ENCODE data around the gene COPS7A.

DNA sequence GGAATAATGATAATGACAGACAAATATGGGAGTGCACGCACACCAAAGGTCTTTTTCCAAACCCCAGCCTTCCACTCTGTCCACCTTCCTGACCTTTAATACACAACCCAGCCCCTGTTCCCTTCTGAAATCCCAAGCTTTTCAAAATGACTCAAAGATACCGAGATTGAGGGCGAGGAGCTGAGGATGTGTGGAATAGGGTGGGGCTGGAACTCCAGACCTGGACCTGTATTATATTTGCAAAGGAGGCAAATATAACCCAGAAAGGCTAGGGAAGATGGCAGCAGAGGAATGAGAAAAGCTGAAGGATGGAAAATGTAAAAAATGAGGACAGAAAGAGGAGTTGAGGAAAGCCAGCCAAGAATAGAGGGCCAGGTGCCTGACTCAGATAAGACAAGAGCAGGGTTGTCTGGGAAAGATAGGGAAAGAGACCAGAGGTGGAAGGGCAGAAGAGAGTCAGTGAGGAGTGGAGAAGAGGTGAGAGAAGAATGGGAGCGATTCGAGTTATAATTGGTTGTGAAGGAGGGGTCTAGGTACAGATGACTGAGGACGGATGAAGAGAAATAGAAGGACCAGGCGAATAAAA lies 41.3 kb downstream of the COPS7A start:
- TF ChIP-seq, protein P1, sequence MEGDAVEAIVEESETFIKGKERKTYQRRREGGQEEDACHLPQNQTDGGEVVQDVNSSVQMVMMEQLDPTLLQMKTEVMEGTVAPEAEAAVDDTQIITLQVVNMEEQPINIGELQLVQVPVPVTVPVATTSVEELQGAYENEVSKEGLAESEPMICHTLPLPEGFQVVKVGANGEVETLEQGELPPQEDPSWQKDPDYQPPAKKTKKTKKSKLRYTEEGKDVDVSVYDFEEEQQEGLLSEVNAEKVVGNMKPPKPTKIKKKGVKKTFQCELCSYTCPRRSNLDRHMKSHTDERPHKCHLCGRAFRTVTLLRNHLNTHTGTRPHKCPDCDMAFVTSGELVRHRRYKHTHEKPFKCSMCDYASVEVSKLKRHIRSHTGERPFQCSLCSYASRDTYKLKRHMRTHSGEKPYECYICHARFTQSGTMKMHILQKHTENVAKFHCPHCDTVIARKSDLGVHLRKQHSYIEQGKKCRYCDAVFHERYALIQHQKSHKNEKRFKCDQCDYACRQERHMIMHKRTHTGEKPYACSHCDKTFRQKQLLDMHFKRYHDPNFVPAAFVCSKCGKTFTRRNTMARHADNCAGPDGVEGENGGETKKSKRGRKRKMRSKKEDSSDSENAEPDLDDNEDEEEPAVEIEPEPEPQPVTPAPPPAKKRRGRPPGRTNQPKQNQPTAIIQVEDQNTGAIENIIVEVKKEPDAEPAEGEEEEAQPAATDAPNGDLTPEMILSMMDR (conservative IDR thresholded peaks at IDR 0.05; ENCODE audit: low read length), result no peak
- no peak for TF ChIP-seq EZH2phosphoT487 (IDR thresholded peaks at IDR 0.05; ENCODE audit: borderline replicate concordance, low read depth, low read length)
